Measurements from ENCODE around the gene MYZAP.

Gene MYZAP

DNA sequence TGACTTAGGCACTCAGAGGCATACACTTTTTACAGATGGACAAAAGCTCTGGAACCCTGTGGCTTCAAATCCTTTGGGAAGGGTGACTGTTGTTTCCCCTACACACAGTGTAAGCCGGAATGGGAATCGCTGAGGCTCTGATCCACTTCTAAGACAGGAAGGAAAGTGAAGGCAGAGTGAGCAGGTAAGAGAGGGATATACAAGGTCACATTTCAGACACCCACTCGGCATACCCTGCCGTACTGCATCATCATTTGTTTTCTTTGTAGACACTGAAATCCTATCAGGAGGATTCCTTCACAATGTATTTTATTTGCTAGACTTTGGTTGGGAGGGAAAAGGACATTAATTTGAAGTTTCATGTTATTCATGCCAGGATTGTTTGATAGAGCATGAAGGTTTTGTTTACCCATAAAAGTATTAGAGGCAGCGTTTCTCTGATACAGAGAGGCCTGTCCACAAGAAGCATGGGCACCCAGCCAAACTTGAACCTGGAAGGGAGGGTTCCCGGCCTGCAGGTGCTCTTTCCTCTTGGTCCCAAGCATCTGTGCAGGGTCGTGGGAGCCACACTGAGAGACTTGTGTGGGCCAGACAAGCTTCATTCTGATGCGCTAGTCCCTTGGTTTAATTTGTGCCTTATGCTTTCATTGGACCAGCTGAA is 92.9 kb downstream of the MYZAP start:
- TF ChIP-seq, protein P1, sequence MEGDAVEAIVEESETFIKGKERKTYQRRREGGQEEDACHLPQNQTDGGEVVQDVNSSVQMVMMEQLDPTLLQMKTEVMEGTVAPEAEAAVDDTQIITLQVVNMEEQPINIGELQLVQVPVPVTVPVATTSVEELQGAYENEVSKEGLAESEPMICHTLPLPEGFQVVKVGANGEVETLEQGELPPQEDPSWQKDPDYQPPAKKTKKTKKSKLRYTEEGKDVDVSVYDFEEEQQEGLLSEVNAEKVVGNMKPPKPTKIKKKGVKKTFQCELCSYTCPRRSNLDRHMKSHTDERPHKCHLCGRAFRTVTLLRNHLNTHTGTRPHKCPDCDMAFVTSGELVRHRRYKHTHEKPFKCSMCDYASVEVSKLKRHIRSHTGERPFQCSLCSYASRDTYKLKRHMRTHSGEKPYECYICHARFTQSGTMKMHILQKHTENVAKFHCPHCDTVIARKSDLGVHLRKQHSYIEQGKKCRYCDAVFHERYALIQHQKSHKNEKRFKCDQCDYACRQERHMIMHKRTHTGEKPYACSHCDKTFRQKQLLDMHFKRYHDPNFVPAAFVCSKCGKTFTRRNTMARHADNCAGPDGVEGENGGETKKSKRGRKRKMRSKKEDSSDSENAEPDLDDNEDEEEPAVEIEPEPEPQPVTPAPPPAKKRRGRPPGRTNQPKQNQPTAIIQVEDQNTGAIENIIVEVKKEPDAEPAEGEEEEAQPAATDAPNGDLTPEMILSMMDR (IDR thresholded peaks at IDR 0.05; ENCODE audit: control insufficient read depth, extremely low read depth, insufficient read depth) = no peak
- no peak overlapping the region for H3K4me3 ChIP-seq (ENCODE audit: low read depth, low read length)
- no peak for DNase-seq (ENCODE audit: low read depth)

- no peak for DNase-seq (ENCODE audit: low read depth)
- H3K4me3 ChIP-seq (ENCODE audit: low read depth, low read length) = no peak overlapping the region
- TF ChIP-seq, protein P1 (IDR thresholded peaks at IDR 0.05; ENCODE audit: control insufficient read depth, extremely low read depth, insufficient read depth) = no peak
Measured at GRCh38 chr15:57685306-57686095, 93.8 kb downstream of the MYZAP start.

DNA sequence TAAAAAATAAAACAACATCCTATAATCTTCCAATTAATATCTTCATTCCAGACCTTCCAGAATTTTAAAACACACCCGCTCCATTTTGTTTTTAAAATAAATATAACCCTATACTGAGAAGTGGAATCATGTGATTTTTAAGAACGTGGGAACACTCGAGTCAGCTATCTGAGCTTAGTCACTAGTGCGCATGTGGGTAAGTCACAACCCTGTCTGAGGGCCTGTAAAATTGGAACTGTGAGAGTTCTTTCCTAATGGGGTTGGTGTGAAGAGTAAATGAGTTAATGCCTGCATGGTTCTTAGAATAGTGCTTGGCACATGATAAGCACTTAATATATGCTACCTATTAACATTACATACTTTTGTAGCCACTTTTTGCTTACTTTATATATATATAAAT is 95.0 kb downstream of the MYZAP start:
- TF ChIP-seq, protein P1 (IDR thresholded peaks at IDR 0.05; ENCODE audit: control insufficient read depth, extremely low read depth, insufficient read depth) = no peak
- H3K4me3 ChIP-seq (ENCODE audit: low read depth, low read length) = no peak overlapping the region
- DNase-seq (ENCODE audit: low read depth) = no peak

DNA sequence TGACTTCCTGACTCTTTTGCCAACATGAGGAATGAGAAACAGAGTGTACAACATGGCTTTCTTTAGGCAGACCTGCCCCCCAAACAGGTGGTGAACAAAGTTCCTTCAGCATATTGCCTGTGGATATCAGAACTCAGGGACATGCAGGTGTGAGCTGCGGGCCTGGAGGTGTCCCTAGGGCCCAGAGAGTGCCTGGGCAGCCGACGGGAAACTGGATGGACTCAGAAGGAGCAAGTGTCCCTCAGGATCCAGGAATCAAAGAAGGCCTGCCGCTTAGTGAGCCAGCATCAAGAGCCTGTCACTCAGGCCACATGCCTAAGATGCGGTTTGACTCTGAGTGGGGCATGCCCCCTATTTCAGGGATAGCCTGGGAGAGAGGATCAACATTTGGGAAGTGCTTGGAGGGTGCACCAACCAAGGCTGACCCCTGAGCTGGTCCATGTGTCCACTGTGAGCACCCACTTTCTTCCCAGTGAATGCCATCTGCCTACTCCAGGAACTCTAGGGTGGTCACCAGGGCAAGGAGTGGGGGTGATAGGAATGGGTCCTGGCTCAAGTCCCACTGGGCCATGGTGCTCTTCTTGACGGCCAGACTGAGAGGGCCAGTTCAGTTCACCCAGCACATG is 98.8 kb downstream of the MYZAP start:
- TF ChIP-seq, protein P1 (IDR thresholded peaks at IDR 0.05; ENCODE audit: control insufficient read depth, extremely low read depth, insufficient read depth) = no peak
- no peak overlapping the region for H3K4me3 ChIP-seq (ENCODE audit: low read depth, low read length)
- no peak for DNase-seq (ENCODE audit: low read depth)

- no peak overlapping the region for H3K4me3 ChIP-seq (ENCODE audit: low read depth, low read length)
- TF ChIP-seq, protein P1 (IDR thresholded peaks at IDR 0.05; ENCODE audit: control insufficient read depth, extremely low read depth, insufficient read depth) = no peak
- DNase-seq (ENCODE audit: low read depth) = no peak
Measured at GRCh38 chr15:57691082-57691481, 99.4 kb downstream of the MYZAP start.

DNA sequence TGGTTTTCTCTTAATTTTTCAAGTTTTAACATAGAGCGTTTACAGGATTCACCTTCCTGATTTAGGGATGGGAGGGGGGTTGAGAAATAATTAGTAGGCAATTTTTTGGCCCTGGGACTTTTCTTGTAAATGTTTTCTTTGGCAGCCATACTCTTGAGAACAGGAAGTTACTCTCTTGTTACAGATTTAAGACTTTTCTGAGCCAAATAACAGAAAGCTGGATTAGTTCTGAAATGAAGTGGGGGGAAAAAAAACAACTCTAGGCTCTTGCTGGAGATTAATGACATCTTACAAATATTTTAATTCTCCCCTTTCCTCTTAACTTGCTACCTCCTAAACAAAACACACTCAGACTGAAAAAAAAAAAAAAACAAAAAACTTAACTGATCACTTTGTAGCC is 101.0 kb downstream of the MYZAP start:
- no peak for DNase-seq (ENCODE audit: low read depth)
- no peak overlapping the region for H3K4me3 ChIP-seq (ENCODE audit: low read depth, low read length)
- TF ChIP-seq, protein P1 (IDR thresholded peaks at IDR 0.05; ENCODE audit: control insufficient read depth, extremely low read depth, insufficient read depth) = no peak
